ENCODE measurements around the gene CIT. TPM values are rescaled to one million over a fixed set of nuclear protein-coding genes. Genes with fewer than 3 reads are reported as not detected.

CIT gene
- total and polyA plus RNA-seq, 10 of the 15 experiments (the other 5 are each of a cell fraction or from before 2014, with no cell fraction given), result 1.0 to 38.2 (median 14.9) TPM

GRCh38 chr12:119689935-119690500 lies 187.1 kb downstream of the CIT start:
- Histone ChIP-seq H3K9ac (ENCODE audit: control insufficient read depth, insufficient read depth, low read length) (no peak overlapping the region), H3K79me2 (ENCODE audit: control insufficient read depth, insufficient read depth, low read length) (no peaks in the 10 kb centered on the region), H3K9me3 (replicated peaks; ENCODE audit: control insufficient read depth, insufficient read depth, low read length) (no peaks in the 10 kb centered on the region), H3K4me2 (ENCODE audit: control insufficient read depth, insufficient read depth) (no peak overlapping the region), H3K27me3 (replicated peaks in 1 of 2; ENCODE audit: control insufficient read depth in 2 of 2, insufficient read depth in 2 of 2, low read length in 1 of 2) (no peaks in the 10 kb centered on the region), H3K27ac (ENCODE audit: control insufficient read depth, insufficient read depth) (no peak overlapping the region), H3K4me3 (no peak overlapping the region), H3K4me1 (ENCODE audit: control insufficient read depth, insufficient read depth, low read length) (no peaks in the 10 kb centered on the region), H2AFZ (ENCODE audit: control insufficient read depth, low read depth, low read length) (no peak overlapping the region), H4K20me1 (ENCODE audit: control insufficient read depth, insufficient read depth) (no peaks in the 10 kb centered on the region), H3K36me3 (ENCODE audit: control insufficient read depth in 2 of 2, insufficient read depth in 2 of 2, low read length in 1 of 2) (peaks cover 5 to 12% of the 10 kb centered on the region in 2 experiments; a peak in 3 of 4 replicates)
- CTCF ChIA-PET, result interaction anchor here (1.0 kb wide), 1 partner anchor 8 kb away, joined by 3 read pairs; no protein-coding TSS in a partner anchor
- ATAC-seq (no peak), FAIRE-seq (no peak), DNase-seq (ENCODE audit: low read depth, low spot score) (no peak)
- POLR2A ChIA-PET, result no interaction called here
- BruUV-seq (replicated peaks), result no TSS peak
- RAD21 ChIA-PET (ENCODE audit: unreplicated experiment), result no interaction called here
- 96% methylated on average over 38 of the region's 38 CpGs for WGBS (ENCODE audit: insufficient coverage, insufficient replicate concordance, low lambda C conversion rate, missing lambda C conversion rate)
- in situ Hi-C loops (cut with MboI), result no loop called here
- no peak for TF ChIP-seq RELA (IDR thresholded peaks at IDR 0.05; ENCODE audit: borderline replicate concordance, partially characterized antibody)
- TF ChIP-seq BRCA1 (IDR thresholded peaks at IDR 0.05; ENCODE audit: low read depth, low read length), result no peak
- SMC1A ChIA-PET (ENCODE audit: uncharacterized antibody, unreplicated experiment), result no interaction called here
- intact Hi-C loops (cut with micrococcal nuclease; ENCODE audit: unreplicated experiment), result loop anchor here (10.0 kb wide), 1 partner anchor 215 kb away; no protein-coding TSS in a partner anchor

DNA sequence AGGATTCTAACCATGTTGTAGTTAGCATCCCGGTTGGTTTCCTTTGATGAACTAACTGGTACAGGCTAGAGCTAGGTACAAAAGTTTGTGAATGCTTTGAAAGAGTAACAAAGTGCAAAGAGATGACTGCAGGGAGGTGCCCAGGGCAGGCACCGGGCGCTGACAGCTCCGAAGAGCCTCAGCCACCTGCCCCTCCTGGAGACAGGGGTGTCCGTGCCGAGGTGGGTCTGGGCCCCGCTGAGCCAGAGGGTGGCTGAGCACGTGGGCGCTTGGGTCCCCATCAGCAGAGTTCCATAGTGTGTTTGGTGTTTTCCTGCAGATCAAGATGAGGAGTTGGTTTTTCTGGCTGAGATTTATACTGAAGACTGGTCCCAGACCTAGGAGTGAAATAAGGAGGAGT lies 189.2 kb downstream of the CIT start:
- no peak for ATAC-seq
- no peaks in the 10 kb centered on the region for H4K20me1 ChIP-seq (ENCODE audit: control insufficient read depth, insufficient read depth)
- 95% methylated on average over 9 of the region's 9 CpGs for WGBS (ENCODE audit: insufficient coverage, insufficient replicate concordance, low lambda C conversion rate, missing lambda C conversion rate)
- ChIA-PET SMC1A (ENCODE audit: uncharacterized antibody, unreplicated experiment) (interaction anchor here (0.5 kb wide), 1 partner anchor 35 kb away, joined by 3 read pairs; no protein-coding TSS in a partner anchor), RAD21 (ENCODE audit: unreplicated experiment) (interaction anchor here (0.7 kb wide), 1 partner anchor 186 kb away, joined by 4 read pairs; no protein-coding TSS in a partner anchor), CTCF (interaction anchor here (0.6 to 1.1 kb wide), 2 partner anchors 10 to 579 kb away, joined by 3 read pairs; no protein-coding TSS in a partner anchor), POLR2A (interaction anchor here (0.7 kb wide), 1 partner anchor 257 kb away, joined by 6 read pairs; no protein-coding TSS in a partner anchor)
- H3K27me3 ChIP-seq (replicated peaks in 1 of 2; ENCODE audit: control insufficient read depth in 2 of 2, insufficient read depth in 2 of 2, low read length in 1 of 2), result no peaks in the 10 kb centered on the region
- H3K36me3 ChIP-seq (ENCODE audit: control insufficient read depth in 2 of 2, insufficient read depth in 2 of 2, low read length in 1 of 2), result peaks cover 4 to 12% of the 10 kb centered on the region in 2 experiments; a peak in 3 of 4 replicates
- H2AFZ ChIP-seq (ENCODE audit: control insufficient read depth, low read depth, low read length), result no peak overlapping the region
- H3K9ac ChIP-seq (ENCODE audit: control insufficient read depth, insufficient read depth, low read length), result no peak overlapping the region
- BruUV-seq (replicated peaks), result no TSS peak
- no peaks in the 10 kb centered on the region for H3K79me2 ChIP-seq (ENCODE audit: control insufficient read depth, insufficient read depth, low read length)
- H3K4me2 ChIP-seq (ENCODE audit: control insufficient read depth, insufficient read depth), result no peak overlapping the region
- in situ Hi-C loops (cut with MboI) (no loop called here), intact Hi-C loops (cut with micrococcal nuclease; ENCODE audit: unreplicated experiment) (no loop called here)
- no peak overlapping the region for H3K27ac ChIP-seq (ENCODE audit: control insufficient read depth, insufficient read depth)
- H3K4me3 ChIP-seq, result no peak overlapping the region
- FAIRE-seq, result no peak
- H3K9me3 ChIP-seq (replicated peaks; ENCODE audit: control insufficient read depth, insufficient read depth, low read length), result no peaks in the 10 kb centered on the region
- H3K4me1 ChIP-seq (ENCODE audit: control insufficient read depth, insufficient read depth, low read length), result peaks cover 3% of the 10 kb centered on the region; the same call in 1 of the 2 replicates
- no peak for DNase-seq (ENCODE audit: low read depth, low spot score)
- TF ChIP-seq WRNIP1 (IDR thresholded peaks at IDR 0.05; ENCODE audit: borderline replicate concordance, low read depth, low read length) (no peak), ZNF622 (IDR thresholded peaks at IDR 0.05) (no peak), KLF5 (IDR thresholded peaks at IDR 0.05; ENCODE audit: partially characterized antibody) (no peak), EGR1 (IDR thresholded peaks at IDR 0.05; ENCODE audit: borderline replicate concordance in 1 of 2, low read depth in 2 of 2, low read length in 2 of 2) (no peak), BACH1 (IDR thresholded peaks at IDR 0.05; ENCODE audit: borderline replicate concordance) (no peak), NFYA (IDR thresholded peaks at IDR 0.05; ENCODE audit: borderline replicate concordance, low read depth, low read length) (no peak), NR2C1 (IDR thresholded peaks at IDR 0.05) (no peak), SIX5 (IDR thresholded peaks at IDR 0.05; ENCODE audit: low read depth, low read length, severe bottlenecking) (no peak)
- TF ChIP-seq, protein P1, sequence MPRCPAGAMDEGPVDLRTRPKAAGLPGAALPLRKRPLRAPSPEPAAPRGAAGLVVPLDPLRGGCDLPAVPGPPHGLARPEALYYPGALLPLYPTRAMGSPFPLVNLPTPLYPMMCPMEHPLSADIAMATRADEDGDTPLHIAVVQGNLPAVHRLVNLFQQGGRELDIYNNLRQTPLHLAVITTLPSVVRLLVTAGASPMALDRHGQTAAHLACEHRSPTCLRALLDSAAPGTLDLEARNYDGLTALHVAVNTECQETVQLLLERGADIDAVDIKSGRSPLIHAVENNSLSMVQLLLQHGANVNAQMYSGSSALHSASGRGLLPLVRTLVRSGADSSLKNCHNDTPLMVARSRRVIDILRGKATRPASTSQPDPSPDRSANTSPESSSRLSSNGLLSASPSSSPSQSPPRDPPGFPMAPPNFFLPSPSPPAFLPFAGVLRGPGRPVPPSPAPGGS (IDR thresholded peaks at IDR 0.05; ENCODE audit: borderline replicate concordance, insufficient read depth, low read depth, low read length, poor library complexity, severe bottlenecking), result no peak
- TF ChIP-seq, protein P2, sequence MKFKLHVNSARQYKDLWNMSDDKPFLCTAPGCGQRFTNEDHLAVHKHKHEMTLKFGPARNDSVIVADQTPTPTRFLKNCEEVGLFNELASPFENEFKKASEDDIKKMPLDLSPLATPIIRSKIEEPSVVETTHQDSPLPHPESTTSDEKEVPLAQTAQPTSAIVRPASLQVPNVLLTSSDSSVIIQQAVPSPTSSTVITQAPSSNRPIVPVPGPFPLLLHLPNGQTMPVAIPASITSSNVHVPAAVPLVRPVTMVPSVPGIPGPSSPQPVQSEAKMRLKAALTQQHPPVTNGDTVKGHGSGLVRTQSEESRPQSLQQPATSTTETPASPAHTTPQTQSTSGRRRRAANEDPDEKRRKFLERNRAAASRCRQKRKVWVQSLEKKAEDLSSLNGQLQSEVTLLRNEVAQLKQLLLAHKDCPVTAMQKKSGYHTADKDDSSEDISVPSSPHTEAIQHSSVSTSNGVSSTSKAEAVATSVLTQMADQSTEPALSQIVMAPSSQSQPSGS (IDR thresholded peaks at IDR 0.05; ENCODE audit: low read length), result no peak
- TF ChIP-seq, protein P3, sequence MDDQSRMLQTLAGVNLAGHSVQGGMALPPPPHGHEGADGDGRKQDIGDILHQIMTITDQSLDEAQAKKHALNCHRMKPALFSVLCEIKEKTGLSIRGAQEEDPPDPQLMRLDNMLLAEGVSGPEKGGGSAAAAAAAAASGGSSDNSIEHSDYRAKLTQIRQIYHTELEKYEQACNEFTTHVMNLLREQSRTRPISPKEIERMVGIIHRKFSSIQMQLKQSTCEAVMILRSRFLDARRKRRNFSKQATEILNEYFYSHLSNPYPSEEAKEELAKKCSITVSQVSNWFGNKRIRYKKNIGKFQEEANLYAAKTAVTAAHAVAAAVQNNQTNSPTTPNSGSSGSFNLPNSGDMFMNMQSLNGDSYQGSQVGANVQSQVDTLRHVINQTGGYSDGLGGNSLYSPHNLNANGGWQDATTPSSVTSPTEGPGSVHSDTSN (IDR thresholded peaks at IDR 0.05; ENCODE audit: insufficient replicate concordance, low read depth, low read length), result no peak
